Brain pericyte (primary cell): ENCODE results near the gene RNASE12.
"Not testable (repeated sequence)": the region's sequence is repeated elsewhere in the genome, so short reads cannot be mapped to it uniquely, and the experiment has no call there.

Experiments used
- DNase-seq: peaks from one replicate; pipeline ENCODE4 v3.0.0-alpha.2; 2012; ENCODE audit warnings: low read depth, low spot score

The RNASE12 gene

DNA sequence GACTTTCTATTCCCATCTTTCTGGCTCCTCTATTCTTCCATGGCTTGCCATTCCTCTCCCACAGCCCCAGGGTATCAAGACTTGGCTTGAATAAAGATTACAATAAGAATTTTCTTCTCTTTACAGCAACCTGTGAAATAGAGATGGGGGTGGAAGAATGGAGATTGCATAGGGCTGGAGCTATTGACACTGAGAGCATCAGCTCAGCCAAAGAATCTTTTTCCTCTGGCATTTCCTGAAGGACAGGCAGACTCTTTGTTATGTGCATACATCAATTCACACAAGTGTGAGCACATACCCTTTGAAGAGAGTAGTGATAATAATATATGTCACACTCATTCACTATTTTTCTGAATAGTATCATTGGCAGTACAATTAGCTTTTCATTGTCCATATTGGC lies 8.0 kb downstream of the RNASE12 start:
- DNase-seq = no peak

DNA sequence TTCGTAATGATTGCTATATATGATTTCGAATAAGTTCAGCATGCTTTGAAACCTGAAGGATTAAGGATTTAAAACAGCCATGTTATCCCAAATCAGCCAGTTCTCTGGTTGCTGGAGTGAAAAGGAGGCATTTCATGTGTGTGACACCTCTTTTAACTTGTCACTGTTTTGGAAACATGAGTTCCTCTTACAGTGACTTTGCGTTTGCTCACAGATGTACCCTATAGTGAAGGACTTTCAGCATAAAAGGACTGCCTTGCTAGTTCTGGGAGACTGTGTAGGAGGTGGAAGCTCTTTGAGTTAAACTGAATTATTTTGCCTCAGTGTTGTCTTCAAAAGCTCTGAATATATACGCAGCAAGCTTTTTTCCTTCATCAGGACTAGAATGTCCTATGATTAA lies 10.9 kb downstream of the RNASE12 start:
- DNase-seq = no peak

DNA sequence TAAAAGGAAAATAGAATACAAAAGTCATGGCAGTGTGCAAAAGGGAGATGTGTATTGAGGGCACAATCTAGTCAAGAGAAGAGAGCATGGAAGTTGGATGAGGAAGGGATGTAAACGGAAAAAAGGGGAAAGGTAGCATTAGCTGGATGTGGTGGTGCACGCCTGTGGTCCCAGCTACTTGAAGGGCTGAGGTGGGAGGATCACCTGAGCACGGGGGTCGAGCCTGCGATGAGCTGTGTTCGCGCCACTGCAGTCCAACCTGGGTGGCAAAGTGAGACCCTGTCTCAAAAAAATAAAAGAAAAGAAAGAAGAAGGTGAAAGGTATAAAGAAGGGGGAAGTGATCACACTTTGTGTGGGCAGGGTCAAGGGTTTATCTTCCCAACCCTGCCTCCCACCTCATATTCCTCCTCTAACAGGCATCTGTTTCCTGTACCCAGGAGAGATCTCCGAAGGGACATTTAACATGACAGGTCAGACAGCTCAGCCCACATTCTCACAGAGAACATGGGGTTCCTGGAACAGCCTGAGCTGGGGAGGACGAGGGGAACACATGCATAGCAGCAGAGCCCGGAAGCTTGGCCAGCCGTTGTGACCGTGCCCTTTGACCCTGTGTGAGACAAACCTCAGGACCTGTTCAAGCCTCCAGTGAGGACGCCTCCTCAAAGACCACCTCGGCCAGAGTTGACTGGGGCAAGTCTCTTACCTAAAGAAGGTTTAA lies 12.2 kb downstream of the RNASE12 start:
- no peak for DNase-seq

DNA sequence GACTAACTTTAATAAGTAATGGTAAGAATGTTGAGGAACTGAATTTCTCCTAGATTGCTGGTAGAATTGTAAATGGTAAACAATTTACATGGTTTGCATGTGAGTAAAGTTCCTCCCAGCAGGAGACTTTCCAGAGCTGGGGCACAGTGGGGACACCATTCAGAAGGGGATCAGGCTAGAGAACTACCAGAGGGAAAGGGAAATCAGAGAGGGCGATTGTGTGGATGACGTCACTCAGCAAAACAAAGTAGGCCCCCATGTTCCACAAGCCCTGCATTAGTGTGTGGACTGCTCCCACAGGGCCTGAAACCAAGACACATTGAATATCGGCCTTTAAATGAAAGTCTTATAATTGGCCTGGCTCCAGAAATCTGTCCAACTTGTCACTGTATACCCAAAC lies 12.9 kb downstream of the RNASE12 start:
- DNase-seq = no peak

DNA sequence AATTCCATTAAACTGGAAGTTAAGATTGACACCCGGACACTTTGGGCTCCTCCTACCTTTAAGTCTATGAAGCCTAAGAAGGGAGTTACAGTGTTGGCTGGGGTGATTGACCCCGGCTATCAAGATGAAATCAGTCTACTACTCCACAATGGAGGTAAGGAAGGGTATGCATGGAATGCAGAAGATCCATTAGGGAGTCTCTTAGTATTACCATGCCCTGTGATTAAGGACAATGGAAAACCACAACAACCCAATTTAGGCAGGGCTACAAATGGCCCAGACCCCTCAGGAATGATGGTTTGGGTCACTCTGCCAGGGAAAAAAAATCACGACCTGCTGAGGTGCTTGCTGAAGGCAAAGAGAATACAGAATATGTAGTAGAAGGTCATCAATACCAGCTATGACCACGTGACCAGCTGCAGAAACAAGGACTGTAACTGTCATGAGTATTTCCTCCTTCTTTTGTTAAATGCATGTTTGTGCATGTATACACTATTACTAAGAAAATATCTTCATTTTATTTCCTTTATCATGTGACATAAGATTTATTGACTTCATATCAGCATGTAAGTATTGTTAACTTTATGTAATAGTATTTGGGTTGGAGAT lies 18.7 kb downstream of the RNASE12 start:
- not testable (repeated sequence) for DNase-seq

DNA sequence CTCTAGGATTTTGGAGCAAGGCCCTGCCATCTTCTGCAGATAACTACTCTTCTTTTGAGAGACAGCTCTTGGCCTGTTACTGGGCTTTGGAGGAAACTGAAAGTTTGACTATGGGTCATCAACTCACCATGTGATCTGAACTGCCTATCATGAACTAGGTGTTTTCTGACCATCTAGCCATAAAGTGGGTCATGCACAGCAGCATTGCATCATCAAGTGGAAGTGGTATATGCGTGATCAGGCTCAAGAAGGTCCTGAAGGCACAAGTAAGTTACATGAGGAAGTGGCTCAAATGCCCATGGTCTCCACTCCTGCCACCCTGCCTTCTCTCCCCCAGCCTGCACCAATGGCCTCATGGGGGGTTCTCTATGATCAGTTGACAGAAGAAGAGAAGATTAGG lies 20.5 kb downstream of the RNASE12 start:
- not testable (repeated sequence) for DNase-seq

DNA sequence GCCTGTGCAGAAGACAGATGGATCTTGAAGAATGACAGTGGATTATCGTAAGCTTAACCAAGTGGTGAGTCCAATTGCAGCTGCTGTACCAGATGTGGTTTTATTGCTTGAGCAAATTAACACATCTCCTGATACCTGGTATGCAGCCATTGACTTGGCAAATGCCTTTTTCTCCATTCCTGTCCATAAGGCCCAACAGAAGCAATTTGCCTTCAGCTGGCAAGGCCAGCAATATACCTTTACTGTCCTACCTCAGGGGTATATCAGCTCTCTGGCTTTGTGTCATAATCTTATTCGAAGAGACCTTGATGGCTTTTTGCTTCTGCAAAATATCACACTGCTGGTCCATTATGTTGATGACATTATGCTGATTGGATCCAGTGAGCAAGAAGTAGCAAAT lies 21.3 kb downstream of the RNASE12 start:
- not testable (repeated sequence) for DNase-seq

DNA sequence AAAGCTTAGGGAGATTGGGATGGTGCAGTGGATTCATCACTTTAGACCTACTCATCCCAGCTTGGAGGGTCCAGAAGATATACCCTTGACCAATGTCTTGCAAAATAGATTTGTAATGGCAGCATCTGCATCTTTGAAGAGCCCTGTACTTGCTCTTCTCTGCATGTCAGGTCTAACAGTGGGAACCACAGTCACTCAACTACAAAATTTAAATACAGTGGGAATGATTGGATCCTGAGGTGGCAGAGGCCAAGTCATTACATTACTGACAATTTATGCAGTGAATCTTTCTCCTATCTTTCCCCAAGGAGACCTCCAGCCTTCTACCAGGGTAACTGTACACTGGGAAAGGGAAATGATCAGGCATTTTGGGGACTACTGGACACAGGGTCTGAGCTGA lies 22.1 kb downstream of the RNASE12 start:
- DNase-seq = no peak

DNA sequence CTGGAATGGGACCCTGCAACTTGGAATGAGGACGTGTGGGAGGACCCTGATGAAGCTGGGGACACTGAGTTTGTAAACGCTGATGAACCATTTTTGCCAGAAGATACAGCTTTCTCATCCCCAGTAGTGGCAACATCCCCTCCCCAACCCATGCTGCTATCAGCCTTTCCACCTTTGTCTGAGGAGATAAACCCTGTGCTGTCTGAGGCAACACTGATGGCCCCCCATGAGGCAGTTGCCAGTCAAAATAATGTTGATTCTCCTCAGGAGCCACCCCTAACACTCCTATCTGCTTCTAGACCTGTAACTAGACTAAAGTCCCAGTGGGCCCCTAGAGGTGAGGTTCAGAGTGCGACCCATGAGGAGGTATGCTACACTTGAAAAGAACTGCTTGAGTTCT lies 22.8 kb downstream of the RNASE12 start:
- no peak for DNase-seq

DNA sequence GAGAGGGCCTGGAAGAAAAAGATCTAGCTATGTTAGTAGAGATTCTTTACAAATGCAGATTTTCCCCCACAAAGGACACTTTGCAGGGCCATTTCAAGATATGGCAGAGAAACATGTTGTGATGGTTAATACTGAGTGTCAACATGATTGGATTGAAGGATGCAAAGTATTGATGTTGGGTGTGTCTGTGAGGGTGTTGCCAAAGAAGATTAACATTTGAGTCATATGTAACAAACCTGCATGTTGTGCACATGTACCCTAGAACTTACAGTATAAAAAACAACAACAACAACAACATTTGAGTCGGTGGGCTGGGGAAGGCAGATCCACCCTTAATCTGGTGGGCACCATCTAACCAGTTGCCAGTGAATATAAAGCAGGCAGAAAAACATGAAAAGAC lies 24.0 kb downstream of the RNASE12 start:
- not testable (repeated sequence) for DNase-seq

DNA sequence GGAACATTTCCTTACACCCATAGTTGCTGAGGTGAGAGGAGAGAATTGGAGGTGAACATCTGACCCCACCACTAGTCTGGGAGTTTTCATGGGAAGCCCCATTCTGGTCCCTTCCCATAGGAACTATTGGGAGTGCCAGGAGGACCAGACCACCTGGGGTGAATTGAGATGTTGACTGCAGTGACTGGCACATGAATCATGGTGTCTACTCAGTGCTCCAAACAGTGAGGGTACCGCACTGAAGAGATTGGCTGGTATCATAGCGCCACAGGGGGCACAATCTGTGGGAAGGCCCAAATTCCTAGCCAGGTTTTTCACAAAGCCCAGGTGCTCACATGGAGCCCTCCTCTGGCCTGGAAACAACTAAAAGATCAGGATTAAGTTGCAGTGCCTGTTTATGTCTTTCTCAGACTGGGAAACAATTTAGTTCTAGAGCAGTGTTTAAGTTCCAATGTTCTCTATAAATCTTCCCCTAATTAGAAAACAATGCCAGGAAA lies 26.6 kb downstream of the RNASE12 start:
- DNase-seq = no peak

DNA sequence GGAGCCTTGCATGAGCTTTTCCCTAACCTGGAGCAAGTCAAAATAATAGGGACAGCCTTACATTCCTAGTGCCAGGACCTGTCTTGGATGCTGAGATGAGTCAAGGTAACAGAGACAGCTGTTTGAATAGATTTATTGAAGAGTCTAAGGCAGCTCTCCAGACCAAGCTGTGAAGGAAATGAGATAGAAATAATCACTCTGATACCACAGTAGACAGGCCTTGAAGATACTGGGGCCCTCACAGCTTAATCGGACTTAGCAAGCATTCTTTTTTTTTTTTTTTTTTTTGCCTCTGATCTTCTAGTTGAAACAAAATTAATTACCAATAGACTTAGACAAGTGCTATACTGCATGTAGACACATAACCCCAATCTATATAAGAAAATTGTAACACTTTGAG lies 27.2 kb downstream of the RNASE12 start:
- no peak for DNase-seq

DNA sequence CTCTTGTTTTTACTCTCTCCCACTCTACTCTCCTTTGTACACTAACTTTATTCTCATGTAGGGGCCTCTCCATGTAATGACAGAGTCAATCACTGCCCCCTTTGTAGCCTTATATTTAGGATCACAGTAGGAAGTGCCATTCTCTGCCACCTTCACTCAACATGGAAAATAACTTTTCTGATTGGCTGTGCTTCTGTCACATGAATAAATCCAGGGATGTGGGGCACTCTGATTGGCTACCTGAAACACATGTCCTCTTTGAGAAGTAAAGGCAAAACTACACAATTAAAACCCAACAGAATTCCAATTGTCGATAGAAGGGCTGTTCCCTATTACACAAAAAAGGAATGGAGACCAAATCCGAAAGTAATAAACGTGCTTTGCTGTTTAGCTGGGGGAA lies 30.2 kb downstream of the RNASE12 start, which contains the start of gene RNASE9:
Gene RNASE9 (minus strand): TSS at position 87 of the 400 bp plus-strand sequence.
- DNase-seq = no peak

DNA sequence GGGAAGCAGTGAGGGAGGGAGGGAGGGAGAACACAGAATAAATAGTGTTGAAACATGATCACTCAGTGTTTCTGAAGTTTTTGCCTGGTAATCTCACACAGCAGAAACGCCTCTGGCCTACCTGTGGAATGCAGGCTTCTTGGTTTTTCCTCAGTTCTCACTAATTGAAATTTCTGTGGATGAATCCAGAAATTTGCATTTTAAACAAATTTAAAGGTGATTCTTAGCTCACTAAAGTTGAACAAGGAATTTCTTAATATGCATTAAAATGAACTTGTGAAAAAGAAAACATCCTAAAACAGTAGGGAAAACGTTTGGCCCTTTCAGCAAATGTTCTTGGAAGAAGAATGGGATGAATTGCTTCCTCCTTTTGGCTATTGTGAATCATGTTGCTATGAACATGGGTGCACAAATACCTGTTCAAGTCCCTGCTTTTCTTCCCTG lies 31.7 kb downstream of the RNASE12 start:
- DNase-seq = no peak

DNA sequence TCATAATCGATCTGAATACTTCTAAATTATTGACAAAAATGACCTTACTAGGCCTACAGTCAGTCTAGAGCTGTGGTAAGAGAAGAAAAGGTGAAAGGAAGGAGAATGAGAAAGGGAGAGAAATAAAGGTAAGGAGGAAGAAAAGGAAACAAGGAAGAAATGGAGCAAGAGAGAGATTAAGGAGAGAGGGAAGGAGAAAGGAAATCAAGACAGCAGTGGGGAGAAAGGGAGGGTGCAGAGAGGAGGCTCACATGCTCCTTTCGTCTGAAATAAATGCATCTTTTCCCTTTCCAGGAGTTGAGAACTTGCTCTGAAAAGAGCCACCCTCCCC lies 34.0 kb downstream of the RNASE12 start:
- DNase-seq = no peak

DNA sequence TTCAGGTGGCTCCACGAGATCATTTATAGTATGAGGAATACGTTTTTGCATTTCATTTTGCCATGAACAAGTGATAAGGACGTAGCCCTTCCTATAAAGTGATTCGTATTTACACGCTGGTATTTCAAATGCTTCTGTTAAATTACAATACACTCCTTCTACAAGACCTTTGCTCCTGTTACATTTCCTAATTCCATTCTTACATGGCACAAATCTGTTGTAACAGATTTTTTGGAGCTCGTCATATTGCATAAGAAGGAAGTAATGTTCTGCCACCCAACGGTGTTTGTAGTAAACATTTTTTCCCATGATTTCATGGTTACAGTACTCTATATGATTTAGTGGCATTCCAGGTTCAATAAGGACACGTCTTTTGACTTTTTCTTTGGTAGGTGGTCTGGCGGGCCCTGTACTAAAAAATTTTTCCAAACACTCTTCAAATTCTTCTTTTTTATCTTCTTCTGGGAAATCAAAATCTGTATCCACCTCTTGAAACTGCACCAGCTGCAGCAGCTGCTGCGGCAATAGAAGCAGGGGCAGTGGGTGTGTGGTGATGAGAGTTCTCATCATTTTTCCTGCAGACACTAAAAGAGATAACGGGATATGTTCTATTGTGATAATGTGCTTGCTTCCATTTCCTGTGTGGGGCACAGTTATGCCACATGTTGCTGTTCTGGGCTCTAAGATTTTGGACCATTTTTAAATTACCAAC lies 34.5 kb downstream of the RNASE12 start:
- DNase-seq = no peak

DNA sequence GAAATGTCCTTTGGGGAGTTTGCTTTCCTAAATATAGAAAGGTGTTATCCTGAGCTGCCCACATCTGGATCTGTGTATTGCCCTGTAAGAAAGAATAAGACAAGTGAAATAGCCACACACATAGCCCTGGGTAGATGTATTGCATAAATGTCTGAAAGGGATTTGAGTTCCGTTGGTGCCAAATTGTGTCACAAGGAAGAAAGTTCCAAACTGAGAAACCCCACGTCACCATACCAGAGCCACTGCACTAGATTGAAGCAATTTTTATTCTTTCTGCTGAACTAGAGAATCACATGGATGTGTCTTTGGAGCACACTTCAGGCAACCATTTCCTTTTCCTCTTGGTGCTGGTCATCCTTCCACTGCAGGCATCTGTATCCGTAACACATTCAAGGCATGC lies 35.3 kb downstream of the RNASE12 start:
- DNase-seq = no peak

DNA sequence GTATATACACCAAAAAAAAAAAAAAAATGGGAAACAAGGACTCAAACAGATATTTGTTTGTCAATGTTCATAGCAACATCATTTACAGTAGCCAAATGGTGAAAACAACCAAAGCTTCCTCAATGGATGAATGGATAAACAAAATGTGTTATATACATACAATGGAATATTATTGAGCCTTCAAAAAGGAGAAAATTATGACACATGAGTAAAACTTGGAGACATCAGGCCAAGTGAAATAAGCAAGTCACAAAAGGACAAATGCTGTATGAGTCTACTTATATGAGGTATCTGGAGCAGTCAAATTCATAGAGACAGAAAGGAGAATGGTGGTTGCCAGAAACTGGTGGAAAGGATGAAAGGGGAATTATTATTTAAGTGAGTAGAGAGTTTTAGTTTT lies 38.2 kb downstream of the RNASE12 start:
- no peak for DNase-seq

DNA sequence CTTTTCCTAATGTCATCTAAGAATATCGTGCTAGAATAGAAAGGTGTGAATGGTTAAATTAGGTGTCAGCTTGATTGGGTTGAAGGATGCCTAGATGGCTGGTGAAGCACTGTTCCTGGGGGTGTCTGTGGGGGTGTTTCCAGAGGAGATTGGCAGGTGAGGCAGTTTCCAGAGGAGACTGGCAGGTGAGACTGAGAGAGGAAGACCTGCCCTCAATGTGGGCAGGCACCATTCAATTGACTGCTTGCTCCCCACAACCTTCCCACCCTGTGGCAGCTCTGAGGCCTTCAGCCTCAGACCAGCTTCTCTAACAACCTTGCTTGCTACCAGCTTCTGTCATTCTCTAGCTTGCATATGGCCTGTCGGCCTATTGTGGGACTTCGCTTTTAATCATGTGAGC lies 39.6 kb downstream of the RNASE12 start:
- no peak for DNase-seq

DNA sequence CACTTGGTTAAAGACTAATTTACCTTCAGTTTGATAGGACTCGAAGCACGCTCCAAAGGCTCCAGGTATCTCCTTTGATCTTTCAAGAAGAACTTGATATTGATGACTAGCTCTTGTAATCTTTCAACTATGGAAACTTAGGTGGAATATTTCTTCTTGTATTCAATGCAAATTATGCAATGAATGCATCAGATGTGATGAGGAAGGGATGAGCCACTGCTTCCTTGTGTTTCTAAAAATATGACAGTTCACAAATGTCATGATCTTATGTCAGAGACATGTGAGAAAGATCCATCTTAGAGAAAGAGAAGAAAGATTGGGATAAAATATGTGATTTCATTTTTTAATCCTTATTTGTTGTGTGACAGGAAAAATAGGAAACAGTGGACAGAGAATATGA lies 40.2 kb downstream of the RNASE12 start:
- DNase-seq = no peak

DNA sequence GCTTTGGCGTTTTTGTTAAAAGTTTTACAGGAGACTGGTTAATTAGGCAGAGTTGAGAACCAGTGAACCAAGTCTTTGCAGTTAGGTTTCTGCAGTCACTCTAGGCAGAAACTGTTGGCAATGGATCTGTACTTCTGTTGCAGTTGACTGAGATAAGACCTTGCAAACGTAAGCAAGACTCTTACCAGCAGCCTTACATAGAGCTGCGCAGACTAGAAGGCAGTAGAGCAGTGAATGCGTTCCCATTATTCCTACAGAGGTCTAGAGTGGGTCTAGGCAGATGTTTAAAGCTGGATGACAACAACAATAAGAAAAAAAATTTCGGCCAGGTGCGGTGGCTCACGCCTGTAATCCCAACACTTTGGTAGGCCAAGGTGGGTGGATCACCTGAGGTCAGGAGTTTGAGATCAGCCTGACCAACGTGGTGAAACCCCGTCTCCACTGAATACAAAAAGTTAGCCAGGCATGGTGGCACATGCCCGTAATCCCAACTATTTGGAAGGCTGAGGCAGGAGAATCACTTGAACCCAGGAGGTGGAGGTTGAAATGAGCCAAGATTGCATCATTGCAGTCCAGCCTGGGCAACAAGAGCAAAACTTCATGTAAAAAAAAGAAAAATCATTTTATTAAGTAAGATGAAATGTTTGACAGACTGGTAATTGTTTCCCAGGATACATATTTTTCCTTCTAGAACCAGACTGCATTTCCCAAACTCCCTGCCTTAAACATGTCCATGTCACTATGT lies 42.6 kb downstream of the RNASE12 start:
- no peak for DNase-seq

DNA sequence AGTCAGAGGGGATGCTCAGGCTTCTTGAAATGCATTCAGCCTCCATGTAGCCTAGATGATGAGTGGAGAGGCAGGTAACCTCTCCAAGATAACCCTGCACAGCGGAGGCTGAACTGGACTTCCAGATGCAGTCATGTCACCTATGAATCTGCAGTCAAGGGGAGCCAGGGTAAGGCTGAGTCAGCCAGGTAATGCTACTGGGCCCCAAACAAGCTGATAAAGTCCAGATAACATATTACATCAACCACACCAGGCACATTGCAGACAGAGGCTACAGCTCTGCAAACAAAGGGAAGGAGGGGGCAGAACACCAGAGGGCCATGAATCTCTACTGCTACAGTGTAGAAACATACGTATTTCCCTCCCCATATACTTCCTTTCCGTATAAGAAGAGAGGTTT lies 44.3 kb downstream of the RNASE12 start:
- no peak for DNase-seq
